Endothelial cell of umbilical vein (primary cell): ENCODE measurements around the gene TMEM129. TPM values are rescaled to one million over a fixed set of nuclear protein-coding genes. Genes with fewer than 3 reads are reported as not detected.
"Not testable (repeated sequence)": the region's sequence is repeated elsewhere in the genome, so short reads cannot be mapped to it uniquely, and the experiment has no call there.

Experiments
- BruUV-seq: library from RNA; stranded (reverse); fragments of 400-500 nt; replicated peaks from 2 replicates; lab custom pipeline; 2021; lab: Mats Ljungman, UMichigan
- CTCF ChIA-PET: fragments of 300-600, 350-600 bp; sonication (Branson Sonifier 250); formaldehyde crosslinking; loops from one replicate; lab custom pipeline; 2021; ENCODE audit warnings: antibody characterized with exemption, inconsistent platforms; lab: Charles Lee
- POLR2A ChIA-PET: fragments of 300-600, 350-600 bp; sonication (Branson Sonifier 250); formaldehyde crosslinking; loops from one replicate; lab custom pipeline; 2021; ENCODE audit warnings: antibody characterized with exemption, inconsistent platforms; lab: Charles Lee
- DNase-seq: peaks from one replicate; pipeline ENCODE4 v3.0.0-alpha.2; 2011; ENCODE audit warnings: low read depth, low spot score
- FAIRE-seq: peaks from 2 replicates; lab custom pipeline; 2011; peaks lifted over from hg19 to GRCh38; lab: Jason Lieb, UNC
- H2AFZ ChIP-seq: 2 replicates; pipeline ENCODE4 v1.6.0; 2012; ENCODE audit warnings: low read depth, low read length, control low read depth, inconsistent platforms
- H3K27ac ChIP-seq: 2 replicates; pipeline ENCODE4 v1.5.1; 2011; ENCODE audit warnings: low read depth, mild to moderate bottlenecking, control low read depth, low read length, moderate library complexity; ENCODE audit not compliant: insufficient read depth
- H3K27me3 ChIP-seq, 2 experiments: 2 replicates each; pipeline versions ENCODE4 v1.6.0 to v1.6.1; 2011; ENCODE audit warnings: low read length in 2 of 2, mixed read lengths in 1 of 2; ENCODE audit not compliant: control insufficient read depth in 2 of 2, insufficient read depth in 2 of 2
- H3K36me3 ChIP-seq, 2 experiments: 2 replicates in 1 of 2; 3 replicates in 1 of 2; pipeline ENCODE4 v1.5.1; 2011; ENCODE audit warnings: low read length in 2 of 2, mild to moderate bottlenecking in 1 of 2, moderate library complexity in 1 of 2; ENCODE audit not compliant: control insufficient read depth in 2 of 2, insufficient read depth in 2 of 2; ENCODE audit errors: extremely low read depth in 1 of 2
- H3K4me1 ChIP-seq: 3 replicates; pipeline ENCODE4 v1.5.1; 2011; ENCODE audit warnings: mild to moderate bottlenecking, low read length; ENCODE audit not compliant: control insufficient read depth, insufficient read depth; ENCODE audit errors: extremely low read depth
- H3K4me2 ChIP-seq: 2 replicates; pipeline ENCODE4 v1.6.1; 2011; ENCODE audit warnings: low read length, control low read depth, mixed read lengths; ENCODE audit not compliant: insufficient read depth
- H3K4me3 ChIP-seq, 3 experiments: fragments of 200-600 bp in 1 of 3; sonication (generic), shearing (Covaris generic) in 1 of 3; replicated peaks in 1 of 3; 2 replicates each; pipeline ENCODE4 v1.5.1; 2011 to 2016; ENCODE audit warnings: control low read depth in 3 of 3, low read length in 3 of 3, mild to moderate bottlenecking in 2 of 3, inconsistent platforms in 1 of 3, low read depth in 1 of 3, moderate library complexity in 1 of 3; ENCODE audit not compliant: insufficient read depth in 1 of 3
- H3K79me2 ChIP-seq: 2 replicates; pipeline ENCODE4 v1.6.0; 2012; ENCODE audit warnings: low read length, inconsistent platforms; ENCODE audit not compliant: control insufficient read depth, insufficient read depth
- H3K9ac ChIP-seq: replicated peaks from 2 replicates; pipeline ENCODE3; 2011; ENCODE audit warnings: low read length, control low read depth; ENCODE audit not compliant: insufficient read depth; ENCODE audit errors: extremely low read depth
- H3K9me1 ChIP-seq: replicated peaks from 3 replicates; pipeline ENCODE4 v1.6.0; 2011; ENCODE audit warnings: mild to moderate bottlenecking, low read length; ENCODE audit not compliant: control insufficient read depth, insufficient read depth; ENCODE audit errors: extremely low read depth
- H3K9me3 ChIP-seq: replicated peaks from 2 replicates; pipeline ENCODE4 v1.5.1; 2012; ENCODE audit warnings: low read length, inconsistent platforms; ENCODE audit not compliant: control insufficient read depth, insufficient read depth
- H4K20me1 ChIP-seq: replicated peaks from 2 replicates; pipeline ENCODE3; 2011; ENCODE audit warnings: mild to moderate bottlenecking, low read length; ENCODE audit not compliant: control insufficient read depth, insufficient read depth; ENCODE audit errors: extremely low read depth
- EZH2 ChIP-seq: IDR thresholded peaks from 2 replicates; pipeline ENCODE4 v1.6.1; 2012; ENCODE audit warnings: borderline replicate concordance, low read depth, mild to moderate bottlenecking, moderate library complexity, low read length, inconsistent platforms; ENCODE audit not compliant: severe bottlenecking
- FOS ChIP-seq: IDR thresholded peaks from 2 replicates; pipeline ENCODE4 v1.6.1; 2011; ENCODE audit warnings: mild to moderate bottlenecking, low read length, moderate library complexity, borderline replicate concordance; ENCODE audit not compliant: insufficient read depth
- GATA2 ChIP-seq: IDR thresholded peaks from 2 replicates; pipeline ENCODE4 v1.7.0; 2011; ENCODE audit warnings: low read depth, mild to moderate bottlenecking, moderate library complexity, mixed read lengths, low read length; ENCODE audit not compliant: insufficient read length, insufficient read depth
- JUN ChIP-seq: IDR thresholded peaks from 2 replicates; pipeline ENCODE4 v1.6.1; 2011; ENCODE audit warnings: borderline replicate concordance, low read depth; ENCODE audit not compliant: insufficient read length, insufficient read depth
- MYC ChIP-seq: IDR thresholded peaks from one replicate; pipeline ENCODE4 v1.6.1; 2011; ENCODE audit warnings: mild to moderate bottlenecking, low read depth, low read length
- POLR2A ChIP-seq: IDR thresholded peaks from 2 replicates; pipeline ENCODE4 v1.6.1; 2012; ENCODE audit warnings: low read depth, mild to moderate bottlenecking, control low read depth, low read length
- POLR2AphosphoS5 ChIP-seq: IDR thresholded peaks from 2 replicates; pipeline ENCODE4 v1.6.1; 2012; ENCODE audit warnings: low read depth, mild to moderate bottlenecking, control low read depth, low read length, moderate library complexity; ENCODE audit not compliant: insufficient read depth
- dilution Hi-C: fragments of 300-500 bp; cut with MboI; formaldehyde crosslinking; loops from one replicate; pipeline ENCODE4 v1.15.0; 2019; ENCODE audit warnings: low sequenced_read_pairs; ENCODE audit not compliant: extremely low pct_ligation_motif_present
- intact Hi-C: fragments of 100-400 bp; cut with micrococcal nuclease; formaldehyde crosslinking; loops from one replicate; pipeline ENCODE4 v1.10.0; 2022
- polyA plus RNA-seq, 4 experiments: library from polyadenylated mRNA; depleted of rRNA in 3 of 4; stranded (reverse) in 3 of 4; unstranded in 1 of 4; fragments of >200 nt; gene quantifications; 2 replicates each; pipeline versions ENCODE4 v1.2.1 to v1.2.3, GENCODE V29; 2011 to 2012; ENCODE audit warnings: missing spikeins in 1 of 4
- total RNA-seq: library from RNA; stranded (reverse); gene quantifications from 2 replicates; pipeline ENCODE4 v1.2.3, GENCODE V29; 2021
- TF ChIP-seq, protein P1 (sequence below): IDR thresholded peaks from 2 replicates; pipeline ENCODE4 v1.6.1; 2011; ENCODE audit not compliant: insufficient read depth, insufficient read length
- TF ChIP-seq, protein P2 (sequence below), 2 donors: IDR thresholded peaks; 1 replicate in 1 of 2; 2 replicates in 1 of 2; pipeline ENCODE4 v1.5.1; 2011; ENCODE audit warnings: low read length in 2 of 2, mild to moderate bottlenecking in 2 of 2, moderate library complexity in 2 of 2, control low read depth in 1 of 2, inconsistent platforms in 1 of 2, low read depth in 1 of 2; ENCODE audit not compliant: insufficient read depth in 1 of 2; ENCODE audit errors: extremely low read depth in 1 of 2

TMEM129 gene
- total and polyA plus RNA-seq, 2 donors (not counting 3 experiments of a cell fraction or from before 2014, with no cell fraction given): 23.2 to 33.2 TPM

DNA sequence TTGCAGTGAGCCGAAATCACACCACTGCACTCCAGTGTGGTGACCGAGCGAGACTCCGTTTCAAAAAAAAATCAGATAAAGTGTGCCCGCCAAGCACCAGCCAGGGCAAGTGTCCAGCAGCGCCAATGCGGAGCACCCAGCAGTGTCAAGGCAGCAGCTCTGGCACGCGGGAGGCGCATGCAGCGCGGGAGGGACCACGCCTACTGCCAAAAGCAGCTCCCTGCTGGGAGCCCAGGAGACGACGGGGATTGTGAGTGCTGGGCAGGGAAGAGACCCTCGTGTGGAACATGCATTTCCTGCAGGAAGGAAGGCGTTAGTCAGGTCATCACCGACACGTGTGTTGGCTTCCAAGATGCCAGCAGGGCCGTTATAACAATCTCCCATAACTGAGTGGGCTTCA is 47.5 kb downstream of the TMEM129 start:
- FAIRE-seq: no peak
- Histone ChIP-seq H3K9me1 (no peaks in the 10 kb centered on the region), H3K27ac (no peak overlapping the region), H3K27me3 (no peaks in the 10 kb centered on the region), H3K4me1 (no peaks in the 10 kb centered on the region), H3K9ac (no peak overlapping the region), H4K20me1 (no peaks in the 10 kb centered on the region), H3K4me3 (no peak overlapping the region), H3K4me2 (no peak overlapping the region), H3K9me3 (no peaks in the 10 kb centered on the region), H2AFZ (no peak overlapping the region), H3K79me2 (no peaks in the 10 kb centered on the region), H3K36me3 (no peaks in the 10 kb centered on the region)
- BruUV-seq: no TSS peak
- intact Hi-C loops: no loop called here
- ChIA-PET CTCF (no interaction called here), POLR2A (no interaction called here)
- TF ChIP-seq GATA2: no peak
- TF ChIP-seq MYC: no peak
- TF ChIP-seq, protein P1, sequence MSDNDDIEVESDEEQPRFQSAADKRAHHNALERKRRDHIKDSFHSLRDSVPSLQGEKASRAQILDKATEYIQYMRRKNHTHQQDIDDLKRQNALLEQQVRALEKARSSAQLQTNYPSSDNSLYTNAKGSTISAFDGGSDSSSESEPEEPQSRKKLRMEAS: no peak
- no peak for TF ChIP-seq POLR2A
- no peak for TF ChIP-seq EZH2
- no peak for TF ChIP-seq FOS
- TF ChIP-seq JUN: no peak
- no peak for TF ChIP-seq POLR2AphosphoS5
- TF ChIP-seq, protein P2, sequence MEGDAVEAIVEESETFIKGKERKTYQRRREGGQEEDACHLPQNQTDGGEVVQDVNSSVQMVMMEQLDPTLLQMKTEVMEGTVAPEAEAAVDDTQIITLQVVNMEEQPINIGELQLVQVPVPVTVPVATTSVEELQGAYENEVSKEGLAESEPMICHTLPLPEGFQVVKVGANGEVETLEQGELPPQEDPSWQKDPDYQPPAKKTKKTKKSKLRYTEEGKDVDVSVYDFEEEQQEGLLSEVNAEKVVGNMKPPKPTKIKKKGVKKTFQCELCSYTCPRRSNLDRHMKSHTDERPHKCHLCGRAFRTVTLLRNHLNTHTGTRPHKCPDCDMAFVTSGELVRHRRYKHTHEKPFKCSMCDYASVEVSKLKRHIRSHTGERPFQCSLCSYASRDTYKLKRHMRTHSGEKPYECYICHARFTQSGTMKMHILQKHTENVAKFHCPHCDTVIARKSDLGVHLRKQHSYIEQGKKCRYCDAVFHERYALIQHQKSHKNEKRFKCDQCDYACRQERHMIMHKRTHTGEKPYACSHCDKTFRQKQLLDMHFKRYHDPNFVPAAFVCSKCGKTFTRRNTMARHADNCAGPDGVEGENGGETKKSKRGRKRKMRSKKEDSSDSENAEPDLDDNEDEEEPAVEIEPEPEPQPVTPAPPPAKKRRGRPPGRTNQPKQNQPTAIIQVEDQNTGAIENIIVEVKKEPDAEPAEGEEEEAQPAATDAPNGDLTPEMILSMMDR (IDR thresholded peaks at IDR 0.05; ENCODE audit: extremely low read depth in 1 of 2, insufficient read depth in 1 of 2, low read depth in 1 of 2, low read length in 2 of 2): no peak
- dilution Hi-C loops: no loop called here
- DNase-seq: no peak

DNA sequence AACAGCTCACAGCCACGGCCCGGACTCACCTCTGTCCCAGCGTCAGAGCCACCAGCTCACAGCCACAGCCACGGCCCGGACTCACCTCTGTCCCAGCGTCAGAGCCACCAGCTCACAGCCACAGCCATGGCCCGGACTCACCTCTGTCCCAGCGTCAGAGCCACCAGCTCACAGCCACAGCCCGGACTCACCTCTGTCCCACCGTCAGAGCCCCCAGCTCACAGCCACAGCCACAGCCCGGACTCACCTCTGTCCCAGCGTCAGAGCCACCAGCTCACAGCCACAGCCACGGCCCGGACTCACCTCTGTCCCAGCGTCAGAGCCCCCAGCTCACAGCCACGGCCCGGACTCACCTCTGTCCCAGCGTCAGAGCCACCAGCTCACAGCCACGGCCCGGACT is 50.1 kb downstream of the TMEM129 start:
- H3K27me3 ChIP-seq, DNase-seq, H3K79me2 ChIP-seq, H3K4me1 ChIP-seq, H3K9me3 ChIP-seq, H2AFZ ChIP-seq, H3K4me3 ChIP-seq, H3K9ac ChIP-seq, BruUV-seq, H4K20me1 ChIP-seq, FAIRE-seq, H3K9me1 ChIP-seq, H3K27ac ChIP-seq, H3K4me2 ChIP-seq, intact Hi-C loops, dilution Hi-C loops, H3K36me3 ChIP-seq: not testable (repeated sequence)
- CTCF ChIA-PET: interaction anchor here (1.2 kb wide), 1 partner anchor 22 kb away, joined by 3 read pairs; no protein-coding TSS in a partner anchor
- POLR2A ChIA-PET: interaction anchor here (0.6 kb wide), 1 partner anchor 1338 kb away, joined by 7 read pairs; no protein-coding TSS in a partner anchor
